Loucy (cell line): ENCODE measurements around the gene DYNC1LI1.

ENCODE experiments used
- EZH2phosphoT487 ChIP-seq: fragments of 200-600 bp; IDR thresholded peaks from 2 replicates; pipeline ENCODE4 v1.6.1; 2018; ENCODE audit warnings: antibody characterized with exemption, mild to moderate bottlenecking, moderate library complexity, borderline replicate concordance
- TF ChIP-seq, protein P1 (sequence below): fragments of 200-600 bp; sonication (generic); conservative IDR thresholded peaks from 2 replicates; pipeline ENCODE4 v1.5.1; 2014; ENCODE audit warnings: mild to moderate bottlenecking, antibody characterized with exemption, low read length

DNA sequence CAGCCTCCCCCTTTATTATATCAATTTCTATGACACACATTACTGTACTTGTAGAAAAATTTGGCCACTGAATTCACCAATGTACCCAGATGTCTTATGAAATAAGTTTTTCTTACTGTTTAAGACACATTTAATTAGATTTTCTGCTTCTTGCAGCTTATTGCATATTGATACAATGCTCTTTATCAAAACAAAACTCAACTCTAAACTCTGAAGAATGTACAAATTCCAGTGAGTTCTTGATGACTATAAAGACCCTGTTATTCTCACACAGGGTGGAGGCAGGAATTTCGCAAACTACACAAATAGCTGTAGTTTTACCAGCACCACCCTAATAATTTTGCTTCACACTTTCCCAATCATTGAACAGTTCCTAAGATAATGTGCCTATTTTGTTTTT, 90.1 kb downstream of the DYNC1LI1 start:
- TF ChIP-seq, protein P1, sequence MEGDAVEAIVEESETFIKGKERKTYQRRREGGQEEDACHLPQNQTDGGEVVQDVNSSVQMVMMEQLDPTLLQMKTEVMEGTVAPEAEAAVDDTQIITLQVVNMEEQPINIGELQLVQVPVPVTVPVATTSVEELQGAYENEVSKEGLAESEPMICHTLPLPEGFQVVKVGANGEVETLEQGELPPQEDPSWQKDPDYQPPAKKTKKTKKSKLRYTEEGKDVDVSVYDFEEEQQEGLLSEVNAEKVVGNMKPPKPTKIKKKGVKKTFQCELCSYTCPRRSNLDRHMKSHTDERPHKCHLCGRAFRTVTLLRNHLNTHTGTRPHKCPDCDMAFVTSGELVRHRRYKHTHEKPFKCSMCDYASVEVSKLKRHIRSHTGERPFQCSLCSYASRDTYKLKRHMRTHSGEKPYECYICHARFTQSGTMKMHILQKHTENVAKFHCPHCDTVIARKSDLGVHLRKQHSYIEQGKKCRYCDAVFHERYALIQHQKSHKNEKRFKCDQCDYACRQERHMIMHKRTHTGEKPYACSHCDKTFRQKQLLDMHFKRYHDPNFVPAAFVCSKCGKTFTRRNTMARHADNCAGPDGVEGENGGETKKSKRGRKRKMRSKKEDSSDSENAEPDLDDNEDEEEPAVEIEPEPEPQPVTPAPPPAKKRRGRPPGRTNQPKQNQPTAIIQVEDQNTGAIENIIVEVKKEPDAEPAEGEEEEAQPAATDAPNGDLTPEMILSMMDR = no peak
- no peak for TF ChIP-seq EZH2phosphoT487
